ENCODE data around the gene UBA5. TPM values are rescaled to one million over a fixed set of nuclear protein-coding genes. Genes with fewer than 3 reads are reported as not detected.

The UBA5 gene
- polyA plus RNA-seq, 1 experiment: 54.0 TPM

- ChIA-PET CTCF (interaction anchor here (0.9 to 4.3 kb wide), 3 partner anchors 39 to 111 kb away, joined by 3 to 44 read pairs (median 8); no protein-coding TSS in a partner anchor), POLR2A (no interaction called here)
- no peaks in the 10 kb centered on the region for H3K27me3 ChIP-seq (ENCODE audit: control insufficient read depth, insufficient read depth, low read length)
- no peak overlapping the region for H3K27ac ChIP-seq (ENCODE audit: low read depth, low read length)
- no peak overlapping the region for H3K4me3 ChIP-seq (ENCODE audit: low read depth, low read length)
- TF ChIP-seq CTCF (IDR thresholded peaks at IDR 0.05; ENCODE audit: low read depth, low read length): no peak
- no peaks in the 10 kb centered on the region for H3K9me3 ChIP-seq (ENCODE audit: control insufficient read depth, insufficient read depth, low read length)
- DNase-seq (ENCODE audit: low read depth, low spot score): no peak
These were observed 15.1 kb upstream of the UBA5 start for GRCh38 chr3:132645058-132645457.

GRCh38 chr3:132650153-132650552, 10.0 kb upstream of the UBA5 start:
- no peaks in the 10 kb centered on the region for H3K27me3 ChIP-seq (ENCODE audit: control insufficient read depth, insufficient read depth, low read length)
- POLR2A ChIA-PET: no interaction called here
- CTCF ChIA-PET: interaction anchor here (1.1 kb wide), 1 partner anchor 115 kb away, joined by 6 read pairs; no protein-coding TSS in a partner anchor
- no peak overlapping the region for H3K27ac ChIP-seq (ENCODE audit: low read depth, low read length)
- no peak for TF ChIP-seq CTCF (IDR thresholded peaks at IDR 0.05; ENCODE audit: low read depth, low read length)
- H3K9me3 ChIP-seq (ENCODE audit: control insufficient read depth, insufficient read depth, low read length): no peaks in the 10 kb centered on the region
- H3K4me3 ChIP-seq (ENCODE audit: low read depth, low read length): no peak overlapping the region
- no peak for DNase-seq (ENCODE audit: low read depth, low spot score)

GRCh38 chr3:132652640-132653270, 7.4 kb upstream of the UBA5 start:
- Histone ChIP-seq H3K9me3 (ENCODE audit: control insufficient read depth, insufficient read depth, low read length) (no peaks in the 10 kb centered on the region), H3K4me3 (ENCODE audit: low read depth, low read length) (no peak overlapping the region), H3K27ac (ENCODE audit: low read depth, low read length) (no peak overlapping the region), H3K27me3 (ENCODE audit: control insufficient read depth, insufficient read depth, low read length) (no peaks in the 10 kb centered on the region)
- no peak for TF ChIP-seq CTCF (IDR thresholded peaks at IDR 0.05; ENCODE audit: low read depth, low read length)
- POLR2A ChIA-PET: no interaction called here
- DNase-seq (ENCODE audit: low read depth, low spot score): no peak
- CTCF ChIA-PET: interaction anchor here (0.7 to 2.0 kb wide), 3 partner anchors 10 to 162 kb away, joined by 3 to 12 read pairs (median 3); no protein-coding TSS in a partner anchor

GRCh38 chr3:132654190-132654589, 5.9 kb upstream of the UBA5 start:
- Histone ChIP-seq H3K9me3 (ENCODE audit: control insufficient read depth, insufficient read depth, low read length) (no peaks in the 10 kb centered on the region), H3K27me3 (ENCODE audit: control insufficient read depth, insufficient read depth, low read length) (no peaks in the 10 kb centered on the region), H3K27ac (ENCODE audit: low read depth, low read length) (no peak overlapping the region), H3K4me3 (ENCODE audit: low read depth, low read length) (no peak overlapping the region)
- TF ChIP-seq CTCF (IDR thresholded peaks at IDR 0.05; ENCODE audit: low read depth, low read length): no peak
- DNase-seq (ENCODE audit: low read depth, low spot score): no peak
- CTCF ChIA-PET: no interaction called here
- POLR2A ChIA-PET: no interaction called here

- no peaks in the 10 kb centered on the region for H3K27me3 ChIP-seq (ENCODE audit: control insufficient read depth, insufficient read depth, low read length)
- H3K27ac ChIP-seq (ENCODE audit: low read depth, low read length): no peak overlapping the region
- POLR2A ChIA-PET: no interaction called here
- CTCF ChIA-PET: interaction anchor here (9.2 kb wide), 1 partner anchor 118 kb away, joined by 65 read pairs; no protein-coding TSS in a partner anchor
- DNase-seq (ENCODE audit: low read depth, low spot score): no peak
- H3K9me3 ChIP-seq (ENCODE audit: control insufficient read depth, insufficient read depth, low read length): no peaks in the 10 kb centered on the region
- no peak for TF ChIP-seq CTCF (IDR thresholded peaks at IDR 0.05; ENCODE audit: low read depth, low read length)
- no peak overlapping the region for H3K4me3 ChIP-seq (ENCODE audit: low read depth, low read length)
These were observed 5.4 kb upstream of the UBA5 start for GRCh38 chr3:132654721-132655120.
